ENCODE data around the gene ANKRD63. TPM values are rescaled to one million over a fixed set of nuclear protein-coding genes. Genes with fewer than 3 reads are reported as not detected.

ANKRD63 gene
- total RNA-seq, 1 experiment from 2014 or later: 0.46 TPM

DNA sequence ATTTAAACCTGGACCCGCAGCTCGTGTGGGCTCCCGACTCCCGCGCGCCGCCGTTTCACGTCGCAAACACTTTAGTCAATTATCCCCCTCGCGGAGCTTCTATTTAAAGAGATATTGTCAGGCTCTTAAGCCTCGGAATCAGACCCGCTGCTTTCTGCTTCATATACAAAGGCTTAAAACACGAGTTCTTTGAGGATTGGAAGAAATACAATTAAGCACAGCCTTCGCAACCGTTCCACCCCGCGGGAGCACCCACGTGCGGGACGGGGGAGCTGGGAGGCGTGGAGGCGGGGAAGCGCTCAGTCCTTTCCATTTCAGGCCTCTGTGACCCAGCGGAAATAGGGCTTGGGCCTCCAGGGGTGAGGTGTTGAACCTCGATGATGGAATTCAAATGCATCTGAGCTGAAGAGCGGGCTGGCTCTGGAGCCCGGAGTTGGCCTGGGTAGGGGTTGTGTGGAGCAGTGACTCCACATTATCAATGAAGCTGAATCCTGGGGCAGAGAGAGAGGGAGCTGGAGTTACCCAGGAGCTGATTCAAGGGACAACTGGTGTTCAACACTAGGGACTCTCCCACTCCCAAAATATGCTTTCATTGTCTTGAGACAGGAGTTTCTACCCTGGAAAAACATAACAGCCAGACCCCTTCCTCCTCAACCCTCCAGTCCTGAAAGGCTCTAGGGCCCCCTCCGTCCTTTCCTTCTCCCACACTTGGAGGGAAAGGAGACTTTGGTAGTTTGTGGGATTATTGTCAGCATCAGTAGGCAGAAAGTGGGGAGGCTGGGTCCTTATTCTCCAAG is 2.4 kb downstream of the ANKRD63 start:
- Histone ChIP-seq H2BK5ac (ENCODE audit: insufficient read length, low read length) (no peak overlapping the region), H3K4ac (ENCODE audit: low read depth, low read length) (no peak overlapping the region), H4K8ac (replicated peaks; ENCODE audit: insufficient read length, low read depth, low read length) (no peak overlapping the region), H3K18ac (ENCODE audit: insufficient read length, low read depth, low read length) (no peak overlapping the region), H3K27ac (ENCODE audit: insufficient read length, low read depth, low read length) (no peak overlapping the region), H3K23me2 (ENCODE audit: insufficient read length, low read depth, low read length, poor library complexity, severe bottlenecking) (peaks cover 10% of the 10 kb centered on the region), H2AFZ (ENCODE audit: low read length) (no peak overlapping the region), H3K14ac (ENCODE audit: insufficient read depth, low read length) (no peak overlapping the region), H3K4me2 (ENCODE audit: insufficient read depth, insufficient read length, low read length) (peak overlapping the region; percentile 18), H3K9ac (ENCODE audit: extremely low read depth, insufficient read length, low read length) (no peak overlapping the region), H3K9me3 (ENCODE audit: control insufficient read depth, low read depth, low read length) (no peaks in the 10 kb centered on the region), H4K5ac (ENCODE audit: insufficient read length, low read depth, low read length) (no peak overlapping the region), H3K27me3 (ENCODE audit: insufficient read depth, low read length) (peaks cover 37% of the 10 kb centered on the region; the same call in 1 of the 2 replicates), H2AK5ac (ENCODE audit: insufficient read length, low read length) (no peak overlapping the region), H4K91ac (ENCODE audit: insufficient read length, low read depth, low read length) (no peak overlapping the region), H2BK15ac (ENCODE audit: low read depth, low read length) (no peak overlapping the region), H3T11ph (ENCODE audit: low read length) (no peak overlapping the region), H2BK12ac (ENCODE audit: insufficient read length, low read depth, low read length) (no peak overlapping the region), H3K79me1 (ENCODE audit: insufficient read depth, low read depth, low read length, poor library complexity, severe bottlenecking) (no peaks in the 10 kb centered on the region), H3K23ac (ENCODE audit: insufficient read length, low read depth, low read length) (no peak overlapping the region), H4K20me1 (ENCODE audit: control insufficient read depth, insufficient read depth, insufficient read length) (no peaks in the 10 kb centered on the region), H2BK120ac (ENCODE audit: low read depth, low read length, poor library complexity, severe bottlenecking) (no peak overlapping the region), H3K56ac (ENCODE audit: insufficient read length, low read depth, low read length) (no peak overlapping the region), H2BK20ac (ENCODE audit: low read depth, low read length, poor library complexity, severe bottlenecking) (no peak overlapping the region), H3K4me1 (ENCODE audit: insufficient read depth, low read length) (no peaks in the 10 kb centered on the region), H3K79me2 (ENCODE audit: insufficient read depth, low read length) (no peaks in the 10 kb centered on the region)
- TF ChIP-seq, protein P1, sequence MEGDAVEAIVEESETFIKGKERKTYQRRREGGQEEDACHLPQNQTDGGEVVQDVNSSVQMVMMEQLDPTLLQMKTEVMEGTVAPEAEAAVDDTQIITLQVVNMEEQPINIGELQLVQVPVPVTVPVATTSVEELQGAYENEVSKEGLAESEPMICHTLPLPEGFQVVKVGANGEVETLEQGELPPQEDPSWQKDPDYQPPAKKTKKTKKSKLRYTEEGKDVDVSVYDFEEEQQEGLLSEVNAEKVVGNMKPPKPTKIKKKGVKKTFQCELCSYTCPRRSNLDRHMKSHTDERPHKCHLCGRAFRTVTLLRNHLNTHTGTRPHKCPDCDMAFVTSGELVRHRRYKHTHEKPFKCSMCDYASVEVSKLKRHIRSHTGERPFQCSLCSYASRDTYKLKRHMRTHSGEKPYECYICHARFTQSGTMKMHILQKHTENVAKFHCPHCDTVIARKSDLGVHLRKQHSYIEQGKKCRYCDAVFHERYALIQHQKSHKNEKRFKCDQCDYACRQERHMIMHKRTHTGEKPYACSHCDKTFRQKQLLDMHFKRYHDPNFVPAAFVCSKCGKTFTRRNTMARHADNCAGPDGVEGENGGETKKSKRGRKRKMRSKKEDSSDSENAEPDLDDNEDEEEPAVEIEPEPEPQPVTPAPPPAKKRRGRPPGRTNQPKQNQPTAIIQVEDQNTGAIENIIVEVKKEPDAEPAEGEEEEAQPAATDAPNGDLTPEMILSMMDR (conservative IDR thresholded peaks at IDR 0.05): no peak
- no CpG with 5 or more reads among the region's 30 CpGs for WGBS (ENCODE audit: extremely low coverage, insufficient read length, low lambda C conversion rate)
- Mint-ChIP-seq H3K36me3 (ENCODE audit: insufficient read depth in 1 of 3, low read depth in 3 of 3) (no peaks in the 10 kb centered on the region; a peak in 3 of 7 replicates), H3K27me3 (ENCODE audit: low read depth) (peaks cover 74% of the 10 kb centered on the region), H3K9me3 (no peaks in the 10 kb centered on the region; a peak in 1 of 5 replicates), H3K27ac (no peak overlapping the region), H3K4me3 (peak overlapping the region; percentile 25 to 71; a peak in 3 of 5 replicates), H3K4me1 (peaks cover 29 to 60% of the 10 kb centered on the region in 2 experiments)
- peak; percentile 72 for DNase-seq
